ENCODE results near the gene TNIP2. TPM values are rescaled to one million over a fixed set of nuclear protein-coding genes. Genes with fewer than 3 reads are reported as not detected.

TNIP2 gene
- total and polyA plus RNA-seq, 2 of the 13 experiments (the other 11 are each of a cell fraction or from before 2014, with no cell fraction given): 25.6 to 38.0 TPM

- no peak for TF ChIP-seq HNF1A (IDR thresholded peaks at IDR 0.05; ENCODE audit: low read depth)
- TF ChIP-seq HNF1A (CRISPR knock-in tag; IDR thresholded peaks at IDR 0.05; ENCODE audit: borderline replicate concordance): no peak; the same call in 1 of the 2 replicates
- TF ChIP-seq AGO2 (optimal IDR thresholded peaks at IDR 0.05; ENCODE audit: low read depth, low read length): no peak
- no peak for TF ChIP-seq ZSCAN9 (CRISPR knock-in tag; IDR thresholded peaks at IDR 0.05; ENCODE audit: borderline replicate concordance)
- TF ChIP-seq IKZF1 (IDR thresholded peaks at IDR 0.05): no peak
- TF ChIP-seq ZNF17 (CRISPR knock-in tag; IDR thresholded peaks at IDR 0.05): no peak
- peak; percentile 21 for TF ChIP-seq ZGPAT (CRISPR knock-in tag; IDR thresholded peaks at IDR 0.05)
- no peak; the same call in 1 of the 2 replicates for TF ChIP-seq SMC3 (IDR thresholded peaks at IDR 0.05; ENCODE audit: low read length)
- TF ChIP-seq ZNF574 (CRISPR knock-in tag; IDR thresholded peaks at IDR 0.05): peak; percentile 45; the same call in 1 of the 2 replicates
- no peak for TF ChIP-seq TFDP1 (CRISPR knock-in tag; IDR thresholded peaks at IDR 0.05; ENCODE audit: borderline replicate concordance)
- no peak for TF ChIP-seq SNRNP70 (IDR thresholded peaks at IDR 0.05; ENCODE audit: low read depth, low read length)
- TF ChIP-seq HOXA5 (CRISPR knock-in tag; IDR thresholded peaks at IDR 0.05): no peak
- no peak for TF ChIP-seq ZFP37 (CRISPR knock-in tag; IDR thresholded peaks at IDR 0.05; ENCODE audit: borderline replicate concordance)
- TF ChIP-seq ZNF383 (CRISPR knock-in tag; IDR thresholded peaks at IDR 0.05; ENCODE audit: borderline replicate concordance): no peak
- no peak for TF ChIP-seq U2AF2 (IDR thresholded peaks at IDR 0.05; ENCODE audit: low read depth, low read length)
- no peak for TF ChIP-seq TOE1 (CRISPR knock-in tag; IDR thresholded peaks at IDR 0.05)
- no peak for TF ChIP-seq ZNF460 (CRISPR knock-in tag; IDR thresholded peaks at IDR 0.05; ENCODE audit: borderline replicate concordance)
Observed at GRCh38 chr4:2761035-2761923, 5.1 kb upstream of the TNIP2 start (continued).
